DND-41 (cell line): ENCODE data around the gene LCK.

ENCODE experiments used
- EZH2 ChIP-seq: IDR thresholded peaks from 3 replicates; pipeline ENCODE4 v1.6.1; 2012; ENCODE audit warnings: borderline replicate concordance, low read depth, mild to moderate bottlenecking, moderate library complexity, low read length, inconsistent platforms; ENCODE audit not compliant: severe bottlenecking
- TF ChIP-seq, protein P1 (sequence below): IDR thresholded peaks from 2 replicates; pipeline ENCODE4 v1.5.1; 2012; ENCODE audit warnings: borderline replicate concordance, low read length, moderate library complexity, mild to moderate bottlenecking; ENCODE audit not compliant: poor library complexity, severe bottlenecking; ENCODE audit errors: extremely low read depth

- TF ChIP-seq, protein P1, sequence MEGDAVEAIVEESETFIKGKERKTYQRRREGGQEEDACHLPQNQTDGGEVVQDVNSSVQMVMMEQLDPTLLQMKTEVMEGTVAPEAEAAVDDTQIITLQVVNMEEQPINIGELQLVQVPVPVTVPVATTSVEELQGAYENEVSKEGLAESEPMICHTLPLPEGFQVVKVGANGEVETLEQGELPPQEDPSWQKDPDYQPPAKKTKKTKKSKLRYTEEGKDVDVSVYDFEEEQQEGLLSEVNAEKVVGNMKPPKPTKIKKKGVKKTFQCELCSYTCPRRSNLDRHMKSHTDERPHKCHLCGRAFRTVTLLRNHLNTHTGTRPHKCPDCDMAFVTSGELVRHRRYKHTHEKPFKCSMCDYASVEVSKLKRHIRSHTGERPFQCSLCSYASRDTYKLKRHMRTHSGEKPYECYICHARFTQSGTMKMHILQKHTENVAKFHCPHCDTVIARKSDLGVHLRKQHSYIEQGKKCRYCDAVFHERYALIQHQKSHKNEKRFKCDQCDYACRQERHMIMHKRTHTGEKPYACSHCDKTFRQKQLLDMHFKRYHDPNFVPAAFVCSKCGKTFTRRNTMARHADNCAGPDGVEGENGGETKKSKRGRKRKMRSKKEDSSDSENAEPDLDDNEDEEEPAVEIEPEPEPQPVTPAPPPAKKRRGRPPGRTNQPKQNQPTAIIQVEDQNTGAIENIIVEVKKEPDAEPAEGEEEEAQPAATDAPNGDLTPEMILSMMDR = no peak
- TF ChIP-seq EZH2 = no peak
These were observed 54.2 kb downstream of the LCK start for GRCh38 chr1:32305310-32305709.
